Activated gamma-delta T cell treated with anti-CD3 and anti-CD28 coated beads, Interleukin-2, amount 50 U/mL, for 16 hours (primary cell): Measurements from ENCODE around the gene ZBTB7B.

Experiments used
- DNase-seq: peaks from one replicate; pipeline ENCODE4 v3.0.0-alpha.2; 2020; ENCODE audit warnings: low read depth

The ZBTB7B gene

DNA sequence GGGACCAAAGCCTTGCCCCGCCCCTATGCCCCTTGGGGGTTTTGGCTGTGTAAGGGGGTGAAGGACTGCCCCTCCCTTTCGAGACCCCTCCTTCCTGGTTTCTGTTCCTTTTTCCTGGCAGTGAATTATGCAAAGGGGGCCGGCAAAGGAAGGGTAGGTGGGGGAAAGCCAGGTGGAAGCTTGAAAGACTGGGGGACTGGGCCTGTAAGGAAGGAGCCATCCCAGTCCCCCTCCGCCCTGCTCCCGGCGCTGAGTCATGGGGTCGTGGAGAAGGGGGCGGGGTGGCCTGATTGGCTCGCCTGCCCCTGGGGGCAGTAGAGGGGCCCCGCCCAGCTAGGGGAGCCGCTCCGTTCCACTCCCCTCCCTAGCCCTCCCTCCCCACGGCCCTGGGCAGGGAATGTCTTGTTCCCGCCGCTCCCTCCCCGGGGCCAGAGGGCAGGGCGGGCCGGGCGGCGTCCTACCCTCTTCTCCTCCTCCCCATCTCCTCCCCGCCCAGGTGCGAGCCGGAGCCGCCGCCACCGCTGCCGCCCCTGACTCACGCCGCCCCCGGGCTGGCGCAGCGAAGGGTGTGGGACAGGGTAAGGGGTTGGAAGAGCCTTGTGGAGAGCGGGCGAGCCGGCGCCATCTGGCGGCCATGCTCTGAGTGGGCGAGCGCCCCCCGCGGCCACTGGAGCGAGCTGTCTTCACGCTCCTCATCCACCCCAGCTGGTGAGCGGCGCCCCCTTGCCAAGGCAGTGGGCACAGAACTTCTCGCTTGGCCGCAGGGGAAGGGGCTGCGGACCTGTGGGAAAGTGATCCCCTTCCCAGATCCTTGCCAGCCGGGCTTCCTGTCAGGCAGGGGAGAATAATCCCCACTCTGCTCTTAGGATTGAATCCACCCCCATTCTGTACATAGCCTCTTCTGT is 14.7 kb downstream of the ZBTB7B start:
- DNase-seq = peak; percentile 82

DNA sequence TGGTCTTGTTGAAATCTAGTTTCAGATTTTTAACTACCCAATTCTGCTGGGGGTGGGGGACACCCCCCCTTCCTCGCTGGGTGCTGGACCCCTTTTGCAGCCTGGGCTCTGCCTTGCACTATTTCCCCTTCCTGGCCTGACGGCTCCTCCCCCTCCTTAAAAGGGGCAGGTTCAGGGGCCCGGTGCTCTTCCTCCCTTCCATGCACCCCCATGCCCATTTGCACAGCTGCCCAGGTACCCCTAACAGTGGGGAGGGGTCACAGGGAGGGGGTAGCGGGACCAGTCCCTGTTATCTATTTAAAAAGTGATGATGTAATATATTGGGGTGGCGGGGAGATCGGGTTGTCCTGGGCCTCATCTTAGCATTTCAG is 15.3 kb downstream of the ZBTB7B start:
- no peak for DNase-seq

DNA sequence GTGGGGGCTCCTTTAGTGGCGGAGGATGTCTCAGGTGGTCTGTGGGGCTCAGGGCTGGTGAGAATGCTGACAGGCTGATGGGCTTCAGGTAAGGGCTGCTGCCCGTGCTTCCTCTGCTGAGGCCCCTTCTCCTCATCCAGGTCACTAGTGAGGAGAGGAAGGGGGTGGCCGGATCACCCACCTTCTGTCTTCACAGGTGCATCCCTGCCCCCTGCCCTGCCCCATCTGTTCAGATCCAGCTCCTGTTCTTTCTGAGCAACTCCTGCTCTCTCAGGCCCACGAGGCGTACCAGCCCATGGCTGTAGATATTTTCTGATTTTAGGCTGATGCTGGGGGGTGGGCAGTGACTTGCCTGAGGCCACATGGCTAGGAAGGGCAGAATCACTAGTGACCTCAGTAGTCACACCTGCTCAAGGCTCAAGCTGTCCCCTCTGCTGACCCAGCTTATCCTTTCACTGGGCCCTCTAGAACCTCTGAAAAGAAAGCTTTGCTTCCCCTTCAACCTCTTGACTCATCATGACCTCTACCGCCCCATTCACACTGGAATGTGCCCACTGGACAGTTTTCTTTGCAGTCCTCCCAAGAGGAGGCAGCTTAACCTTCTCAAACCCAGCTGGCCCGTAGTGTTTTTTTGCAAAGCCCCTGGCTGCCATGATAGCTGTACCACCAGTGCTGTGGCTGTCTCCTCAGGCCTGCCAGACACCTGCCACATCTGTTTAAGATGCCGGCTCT is 16.2 kb downstream of the ZBTB7B start:
- DNase-seq = no peak

DNA sequence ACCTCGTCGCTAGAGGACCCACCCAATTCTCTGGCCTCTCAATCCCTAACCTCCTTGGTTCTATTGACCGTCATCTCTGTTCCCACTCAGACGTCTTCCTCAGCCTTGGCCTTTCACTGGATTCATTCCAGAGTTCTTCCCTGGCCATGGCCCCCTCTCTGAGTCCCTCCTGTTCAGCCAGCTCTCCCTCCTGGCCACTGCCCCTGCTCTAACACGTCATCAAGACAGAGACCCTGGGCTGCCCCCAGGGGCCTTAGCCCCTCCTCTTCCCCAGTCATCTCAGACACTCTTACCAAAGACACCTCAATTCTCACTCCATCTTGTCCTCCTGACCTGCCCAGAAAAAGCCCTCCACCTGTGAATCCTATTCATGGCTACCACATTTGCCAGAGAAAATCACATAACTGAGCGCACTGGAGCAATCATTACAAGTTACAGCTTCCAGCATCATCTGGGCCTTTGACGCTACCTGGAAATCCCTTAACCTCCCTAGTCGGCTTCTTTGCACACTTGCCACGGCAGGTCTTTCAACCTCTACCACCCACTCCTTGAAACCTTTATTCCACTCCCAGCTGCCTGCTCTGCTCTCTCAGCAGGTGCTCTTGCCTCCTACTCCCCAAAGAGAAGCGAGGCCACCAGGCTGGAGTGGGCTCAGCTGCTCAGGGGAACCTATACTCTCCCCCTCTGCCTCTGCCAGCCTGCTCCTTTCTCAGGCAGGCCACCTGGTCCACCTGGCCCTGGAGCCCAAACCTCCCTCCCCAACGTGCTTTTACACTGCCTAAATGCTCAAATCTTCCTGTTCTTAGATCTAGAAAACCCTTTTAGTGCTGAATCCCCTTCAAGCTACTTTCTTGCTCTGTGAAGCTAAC is 17.0 kb downstream of the ZBTB7B start:
- no peak for DNase-seq

DNA sequence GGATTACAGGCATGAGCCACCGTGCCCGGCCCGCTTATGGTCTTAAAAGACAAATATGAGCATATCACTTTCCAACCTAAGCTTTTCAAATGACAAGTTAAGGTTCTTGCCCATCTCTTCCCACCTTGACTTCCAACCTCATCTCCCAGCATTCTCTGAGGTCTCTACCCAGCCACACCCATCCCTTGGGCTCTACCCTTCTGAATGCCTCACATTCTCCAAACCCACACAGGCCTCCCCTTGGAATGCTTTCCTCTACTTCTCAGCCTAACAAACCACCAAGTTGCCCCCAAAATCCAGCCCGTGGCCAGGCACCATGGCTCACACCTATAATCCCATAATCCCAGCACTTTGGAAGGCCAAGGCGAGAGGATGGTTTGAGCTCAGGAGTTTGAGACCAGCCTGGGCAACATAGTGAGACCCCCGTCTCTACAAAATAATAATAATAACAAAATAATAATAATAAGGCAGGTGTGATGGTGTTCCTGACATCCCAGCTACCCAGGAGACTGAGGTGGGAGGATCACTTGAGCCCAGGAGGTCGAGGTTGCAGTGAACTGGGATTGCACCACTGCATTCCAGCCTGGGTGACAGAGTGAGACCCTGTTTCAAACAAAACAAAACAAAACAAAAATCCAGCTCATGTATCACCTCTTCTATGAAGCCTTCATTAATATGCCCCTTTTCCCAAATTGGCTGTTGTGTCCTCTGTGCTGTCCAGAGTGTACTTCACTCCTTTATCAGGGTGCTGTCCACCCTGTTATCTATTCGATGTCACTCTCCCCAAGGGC is 19.7 kb downstream of the ZBTB7B start:
- no peak for DNase-seq

DNA sequence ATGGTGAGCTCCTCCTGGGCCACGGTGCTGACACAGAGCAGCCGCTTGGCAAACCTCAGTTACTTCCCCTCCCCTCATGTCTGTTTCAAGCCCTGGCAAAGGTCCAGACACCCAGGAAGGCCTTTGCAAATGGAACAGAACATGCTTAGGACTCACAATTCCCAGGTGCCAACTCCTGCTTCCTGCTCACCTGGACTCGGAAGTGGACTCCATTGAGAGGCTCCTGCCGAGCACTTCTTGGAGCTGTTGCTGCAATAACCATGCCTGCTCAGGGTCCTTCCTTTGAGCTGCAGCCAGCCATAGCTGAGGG is 20.3 kb downstream of the ZBTB7B start:
- no peak for DNase-seq

DNA sequence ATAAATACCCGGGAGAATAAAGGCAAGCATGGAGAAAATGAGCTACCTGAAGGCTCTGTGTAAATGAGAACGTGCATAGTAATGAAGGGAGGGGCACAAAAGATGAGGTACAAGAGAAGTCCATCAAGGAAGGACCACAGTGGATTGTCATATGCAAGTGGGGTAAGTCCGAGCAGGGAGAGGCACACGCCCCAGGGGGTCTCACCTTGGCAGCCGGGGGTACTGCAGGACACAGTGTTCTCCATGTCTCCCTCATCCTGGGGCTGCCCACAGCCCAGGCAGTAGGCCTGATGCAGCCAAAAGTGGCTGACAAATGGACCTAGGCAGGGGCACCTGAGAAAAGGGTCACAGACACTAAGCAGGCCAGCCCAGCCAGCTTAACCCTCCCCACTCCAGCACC is 21.0 kb downstream of the ZBTB7B start:
- DNase-seq = no peak

DNA sequence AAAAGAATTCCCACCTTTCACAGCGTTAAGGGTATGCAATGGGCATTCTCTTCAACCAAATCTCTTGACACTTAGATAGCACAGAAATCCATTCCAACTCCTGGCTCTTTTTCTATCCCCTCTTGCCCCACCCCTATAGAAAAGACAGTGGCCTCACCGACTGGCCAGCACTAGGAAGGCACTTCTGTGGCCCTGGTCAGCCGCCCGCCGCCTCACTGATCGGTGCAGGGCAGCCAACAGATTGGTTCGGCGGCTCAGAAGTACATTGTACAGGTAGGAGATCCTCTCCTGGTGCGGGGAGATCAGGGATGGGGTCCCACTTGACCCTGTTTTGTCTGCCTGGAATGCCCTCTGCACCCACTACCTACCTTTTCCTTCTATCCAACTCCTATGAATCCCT is 21.7 kb downstream of the ZBTB7B start:
- DNase-seq = no peak

DNA sequence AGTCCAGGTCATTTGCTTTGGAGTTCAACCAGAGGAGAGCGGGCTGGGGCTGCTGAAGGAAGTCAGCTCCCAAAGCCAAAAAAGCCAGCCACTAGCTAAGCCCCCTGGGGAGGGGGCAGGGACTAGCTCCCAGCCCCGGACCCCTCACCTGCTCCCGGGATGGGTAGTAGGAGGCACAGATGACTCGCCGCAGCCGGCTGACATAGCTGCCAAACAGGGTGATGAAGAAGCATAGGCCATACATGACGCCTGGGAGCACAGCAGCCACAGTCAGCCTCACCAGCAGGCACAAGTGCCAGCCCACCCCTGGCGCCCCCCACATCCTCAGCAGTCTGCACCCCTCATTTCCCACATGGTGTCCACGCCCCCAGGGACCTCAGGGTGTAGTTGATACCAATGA is 23.6 kb downstream of the ZBTB7B start:
- DNase-seq = no peak

DNA sequence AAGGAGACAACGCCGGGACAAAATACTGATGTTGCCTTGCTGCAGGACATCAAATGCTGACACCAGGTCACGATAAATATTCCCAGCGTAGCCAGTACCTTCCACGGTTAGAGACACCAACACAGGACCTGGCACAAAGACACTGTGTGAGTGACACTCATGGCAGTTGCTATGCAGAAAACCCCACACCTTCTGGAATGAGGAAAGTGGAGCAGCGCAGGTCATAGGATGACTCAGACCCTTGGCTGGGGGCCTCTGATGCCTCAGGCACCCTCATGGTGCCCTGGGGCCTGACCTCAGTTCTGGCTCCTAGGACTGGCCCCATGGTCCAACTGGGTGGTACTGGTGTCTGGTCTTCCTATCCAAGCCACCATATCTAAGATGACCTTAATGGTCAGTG is 24.0 kb downstream of the ZBTB7B start:
- DNase-seq = no peak

DNA sequence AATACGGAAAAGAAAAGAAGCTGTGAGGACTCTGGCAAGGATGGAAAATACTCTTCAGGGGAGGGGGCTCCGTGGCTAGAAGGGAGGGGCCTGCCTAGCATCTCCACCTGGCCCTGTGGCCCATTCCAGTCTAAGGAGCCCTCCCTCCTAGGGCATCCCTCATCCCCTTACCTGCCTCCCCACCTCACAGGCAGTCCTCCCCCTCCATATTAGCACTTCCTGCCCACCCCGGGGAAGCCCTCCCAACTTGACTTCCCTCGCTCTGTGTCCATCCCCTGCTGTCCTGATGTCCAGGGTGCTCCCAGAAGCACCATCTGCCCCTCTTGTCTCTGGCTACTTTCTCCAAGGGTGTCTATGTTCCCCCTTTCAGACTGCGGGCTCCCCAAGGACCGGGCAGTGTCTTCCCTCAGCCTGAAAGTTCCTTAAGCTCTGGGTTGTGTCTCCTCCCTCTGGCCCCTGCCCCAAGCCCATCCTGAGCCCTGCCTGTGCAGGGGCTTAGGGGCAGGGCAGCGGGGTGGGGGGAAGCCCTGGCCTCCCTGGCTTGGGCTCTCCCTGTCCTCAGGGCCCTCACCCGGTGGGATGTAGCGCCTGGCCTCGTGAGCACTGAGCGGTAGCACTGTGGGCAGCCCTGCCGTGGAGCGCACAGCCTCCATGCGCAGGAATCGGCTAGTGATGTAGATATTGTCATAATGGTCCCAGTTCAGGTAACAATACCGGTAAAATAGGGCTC is 27.1 kb downstream of the ZBTB7B start:
- no peak for DNase-seq

DNA sequence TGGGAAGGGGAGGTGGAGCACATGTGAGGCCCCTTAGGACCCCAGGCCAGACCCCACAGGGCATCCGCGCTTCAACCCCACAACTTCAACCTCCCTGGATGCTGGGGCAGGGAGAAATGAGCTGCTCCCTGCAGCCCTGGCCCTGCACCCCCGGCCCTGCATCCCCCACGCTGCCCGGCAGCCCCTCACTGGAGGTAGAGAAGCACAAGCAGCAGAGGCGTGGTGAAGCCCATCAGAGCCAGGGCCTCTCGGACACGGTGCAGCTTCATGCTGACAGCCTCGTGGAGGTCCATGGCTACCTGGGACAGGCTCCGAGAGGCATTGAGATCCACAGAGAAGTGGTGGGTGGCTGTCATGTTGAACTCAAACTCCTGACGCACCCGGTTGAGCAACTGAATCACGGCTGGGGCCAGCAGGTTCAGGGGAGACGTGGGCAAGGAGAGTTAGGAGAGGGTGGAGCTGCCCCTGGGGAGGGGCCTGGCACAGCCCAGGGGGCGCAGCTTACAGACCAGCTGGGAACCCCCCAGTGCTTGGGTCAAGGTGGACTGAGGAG is 27.7 kb downstream of the ZBTB7B start:
- no peak for DNase-seq

DNA sequence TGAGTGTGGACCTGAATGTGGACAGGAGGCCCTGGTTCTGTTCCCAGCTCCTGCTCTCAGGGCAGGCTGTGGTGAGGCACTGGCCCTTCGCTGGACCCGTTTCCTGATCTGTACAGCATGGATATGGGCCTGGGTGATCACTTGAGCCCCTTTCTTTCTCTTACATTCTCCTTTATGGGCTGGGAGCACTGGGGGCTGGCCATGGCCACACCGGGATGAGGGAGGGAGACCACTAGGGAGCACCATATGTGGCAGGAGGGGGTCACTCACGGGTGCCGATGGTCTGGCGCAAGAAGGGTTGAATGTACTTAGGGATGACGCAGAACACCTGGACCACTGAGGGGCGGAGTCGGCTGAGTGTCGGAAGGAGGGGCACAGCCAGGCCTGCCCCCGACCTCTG is 28.3 kb downstream of the ZBTB7B start:
- DNase-seq = no peak

DNA sequence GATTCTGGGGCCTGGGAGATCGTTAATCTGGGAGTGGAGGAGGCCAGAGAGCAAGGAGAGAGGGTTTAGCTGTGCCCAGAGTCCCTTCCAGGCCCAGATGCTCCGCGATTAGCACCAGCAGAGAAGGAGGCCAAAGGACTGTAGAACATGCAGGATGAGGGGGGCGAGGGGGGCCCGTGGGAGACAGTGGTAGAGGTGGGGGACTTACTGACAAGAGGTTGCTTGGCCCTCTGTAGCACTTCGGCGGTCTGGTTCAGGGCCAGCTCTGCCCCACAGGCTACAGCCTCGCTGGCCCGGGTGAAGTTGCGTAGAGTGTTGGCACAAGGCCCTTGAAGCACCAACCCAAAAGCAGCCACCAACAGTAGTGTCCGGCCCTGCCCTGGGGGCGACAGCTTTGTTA is 30.3 kb downstream of the ZBTB7B start:
- no peak for DNase-seq

DNA sequence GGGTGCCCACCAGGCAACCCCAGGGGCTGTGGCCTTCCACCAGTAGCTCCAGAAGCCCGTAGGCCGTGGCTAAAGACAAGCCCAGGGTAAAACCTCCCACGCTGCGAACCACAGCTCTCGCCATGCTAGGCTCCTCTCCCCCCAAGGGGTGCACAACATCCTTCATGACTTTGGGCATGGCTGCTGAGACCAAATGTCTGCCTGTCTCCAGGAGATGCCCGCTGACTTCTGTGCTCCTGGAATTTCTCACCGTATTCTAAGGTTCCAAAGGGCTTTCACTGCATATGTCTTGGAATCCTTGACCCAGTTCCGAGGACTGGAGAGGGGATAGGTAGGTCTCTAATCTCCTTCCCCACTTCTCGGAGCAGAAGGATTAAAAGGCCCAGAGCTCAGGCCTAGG is 30.9 kb downstream of the ZBTB7B start, which contains the start of the genes DCST1 and DCST2:
DCST1 (plus strand) TSS at position 301 of the 400 bp plus-strand sequence. CDS start 213 bp downstream, outside the sequence.
DCST2 (minus strand) TSS at position 258 of the 400 bp plus-strand sequence; CDS start at position 178, 80 bp downstream.
- DNase-seq = no peak

DNA sequence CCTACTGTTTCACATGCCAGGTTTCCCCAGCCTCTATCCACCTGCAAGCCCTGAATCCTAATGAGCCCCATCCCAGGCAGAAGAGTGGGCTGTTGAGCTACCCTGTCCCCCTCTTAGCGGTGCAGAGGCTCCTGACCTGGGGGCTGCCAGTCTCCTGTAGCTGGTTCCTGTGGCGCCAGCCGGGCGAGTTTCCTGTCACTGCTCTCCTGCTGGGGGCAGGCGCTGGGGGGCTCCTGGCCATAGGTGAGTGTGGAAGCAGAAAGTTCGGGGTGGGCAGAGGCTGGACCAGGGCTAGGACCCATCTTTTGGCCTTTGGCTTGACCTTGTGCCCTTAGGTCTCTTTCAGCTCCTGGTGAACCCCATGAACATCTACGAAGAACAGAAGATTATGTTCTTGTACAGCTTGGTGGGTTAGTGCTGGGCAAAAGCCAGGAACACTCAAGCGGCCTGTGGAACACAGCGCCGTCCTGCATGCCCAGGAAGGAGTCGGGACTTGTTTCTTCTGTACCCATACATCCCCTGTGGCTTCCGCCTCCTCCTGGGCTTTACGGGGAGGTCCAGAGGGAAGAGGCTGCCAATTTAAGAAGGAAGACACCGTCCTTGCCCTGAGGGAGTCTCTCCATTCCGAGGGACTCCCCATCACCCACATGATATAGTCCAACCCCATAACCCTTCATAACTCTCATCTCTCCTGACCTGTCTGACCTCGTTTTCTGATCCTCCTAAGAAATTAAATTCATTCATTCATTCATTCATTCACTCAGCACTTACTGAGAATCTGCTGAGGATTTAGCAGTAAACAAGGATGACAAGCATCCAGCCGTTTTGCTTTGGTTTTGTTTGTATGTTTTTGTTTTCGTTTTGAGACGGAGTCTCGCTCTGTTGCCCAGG is 32.0 kb downstream of the ZBTB7B start:
- DNase-seq = no peak

DNA sequence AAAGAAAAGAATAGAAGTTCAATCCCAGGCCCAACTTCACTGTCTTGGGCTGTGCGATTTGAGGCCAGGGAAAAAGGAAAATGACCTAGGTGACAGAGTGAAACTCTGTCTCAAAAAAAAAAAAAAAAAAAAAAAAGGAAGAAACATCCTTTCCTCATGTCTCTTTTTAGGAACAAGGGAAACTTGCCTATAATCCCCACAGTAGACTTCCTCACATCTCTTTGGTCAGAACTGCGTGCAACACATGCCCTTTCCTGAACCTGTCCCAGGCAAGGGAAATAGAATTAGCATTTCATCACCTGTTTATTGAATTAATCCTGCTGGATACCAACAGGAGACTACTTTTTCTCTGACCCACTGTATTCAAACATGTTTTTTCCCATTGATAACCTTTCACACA is 33.3 kb downstream of the ZBTB7B start:
- no peak for DNase-seq

DNA sequence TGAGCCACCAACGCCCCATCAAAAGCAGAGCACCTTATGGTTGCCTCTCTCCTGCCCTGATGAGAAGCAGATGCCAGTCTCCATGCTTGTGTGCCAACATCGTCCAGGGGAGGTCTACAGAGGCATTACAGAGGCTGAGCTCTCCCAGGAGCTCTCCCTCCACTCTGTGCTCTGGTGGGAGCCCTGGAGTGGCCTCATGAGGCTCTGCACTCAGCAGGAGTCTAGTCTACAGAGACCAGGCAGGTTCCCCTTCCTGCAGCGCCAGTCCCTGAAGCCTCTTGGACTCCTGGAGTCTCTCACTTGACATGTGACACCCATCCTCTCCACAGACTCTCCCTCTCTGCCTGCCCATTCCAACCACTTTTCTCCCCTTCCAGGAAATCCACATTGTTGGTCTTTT is 34.4 kb downstream of the ZBTB7B start:
- DNase-seq = no peak

DNA sequence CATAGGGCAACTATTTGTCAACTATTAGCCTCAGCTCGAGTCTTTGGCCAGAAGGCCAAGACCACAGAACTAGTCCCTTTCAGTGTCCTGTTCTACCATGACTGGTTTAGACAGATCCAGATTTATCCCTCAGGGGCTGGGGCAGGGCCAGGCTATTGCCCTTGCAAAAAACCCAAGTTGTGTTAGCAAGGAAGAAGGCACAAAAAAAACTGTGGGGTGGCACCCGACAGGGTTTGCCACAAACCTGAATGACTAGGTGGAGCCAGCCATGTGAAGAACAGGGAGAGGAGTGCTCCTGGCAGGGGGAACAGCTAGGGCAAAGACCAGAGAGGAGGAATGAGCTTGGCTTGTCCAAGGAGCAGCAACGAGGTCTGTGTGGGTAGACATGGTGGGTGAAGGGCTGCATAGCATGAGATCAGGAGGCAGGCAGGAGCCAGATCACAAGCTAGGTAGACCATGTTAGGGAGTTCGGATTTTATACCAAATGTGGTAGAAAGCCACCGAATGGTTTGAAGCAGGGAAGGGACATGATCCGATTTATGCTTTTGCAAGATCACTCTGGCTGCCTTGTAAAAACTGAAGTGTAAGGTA is 35.3 kb downstream of the ZBTB7B start:
- DNase-seq = no peak
